ENCODE results near the gene FRG1.
"Not testable (repeated sequence)": the region's sequence is repeated elsewhere in the genome, so short reads cannot be mapped to it uniquely, and the experiment has no call there.

Gene FRG1

DNA sequence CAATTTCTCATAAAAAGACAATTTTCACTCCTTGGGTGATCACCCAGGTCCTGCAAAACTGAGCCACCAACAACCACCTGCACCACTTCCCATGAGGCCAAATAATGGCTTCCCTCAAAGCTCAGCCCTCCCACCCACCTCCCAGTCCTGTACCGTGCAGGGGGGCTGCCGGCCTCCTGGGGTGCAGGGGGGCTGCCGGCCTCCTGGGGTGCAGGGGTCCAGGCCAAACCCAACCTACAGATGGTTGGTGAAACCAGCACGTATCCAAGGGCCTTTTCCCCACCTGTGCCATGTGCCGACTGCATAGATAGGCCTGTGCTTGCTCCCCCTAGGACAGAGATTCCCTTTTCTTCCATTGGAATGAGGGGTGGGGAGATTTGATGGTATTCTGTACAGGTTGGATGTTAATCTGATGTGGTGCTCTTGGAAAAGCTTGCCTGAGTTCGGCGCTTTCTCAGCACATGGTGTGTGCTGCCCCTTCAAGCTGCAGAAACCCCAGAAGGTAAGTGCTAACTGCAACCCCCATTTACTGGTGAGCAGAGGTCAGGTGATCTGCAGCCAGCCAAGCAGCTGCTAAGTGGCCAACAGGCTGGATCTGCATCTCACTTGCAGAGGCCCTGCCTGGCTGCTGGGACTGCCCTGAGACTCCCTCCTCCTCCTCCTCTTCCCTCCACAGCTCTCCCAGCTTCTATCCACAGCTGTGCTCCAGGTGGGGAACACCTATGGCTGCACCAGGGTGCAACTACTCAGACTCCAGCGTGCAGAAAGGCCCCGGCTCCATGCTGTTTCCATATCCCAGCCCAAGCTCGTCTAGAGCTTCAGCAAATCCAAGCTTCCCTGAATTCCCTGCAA lies 38.8 kb downstream of the FRG1 start:
- no peak overlapping the region for H3K4me3 ChIP-seq (ENCODE audit: low read depth, low read length)
- ChIA-PET POLR2A (no interaction called here), CTCF (no interaction called here)
- no peak for TF ChIP-seq CTCF (IDR thresholded peaks at IDR 0.05; ENCODE audit: insufficient read depth, low read length, missing control alignments)
- no peak for DNase-seq (ENCODE audit: low read depth, low spot score)

DNA sequence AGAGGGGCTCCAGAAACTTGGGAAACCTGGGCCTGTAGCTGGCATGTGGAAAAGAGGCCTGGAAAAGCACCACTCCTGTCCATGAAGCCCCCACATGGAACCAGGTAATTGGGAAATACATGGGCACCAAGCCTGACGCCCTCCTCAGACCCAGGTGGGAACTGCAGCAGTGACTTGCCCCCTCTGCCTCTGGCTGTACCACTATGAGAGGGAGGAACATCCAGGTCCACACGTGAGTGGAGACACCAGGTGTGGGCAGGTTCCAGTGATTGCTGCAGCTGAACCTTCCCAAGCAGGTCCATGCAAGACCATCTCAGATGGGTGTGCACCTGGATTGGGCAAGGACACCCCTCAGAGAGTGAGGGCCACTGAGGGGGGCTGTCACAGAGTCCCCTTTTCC lies 39.6 kb downstream of the FRG1 start:
- H3K4me3 ChIP-seq (ENCODE audit: low read depth, low read length); POLR2A ChIA-PET; CTCF ChIA-PET; DNase-seq (ENCODE audit: low read depth, low spot score): not testable (repeated sequence)

GRCh38 chr4:189981970-189982369 lies 41.3 kb downstream of the FRG1 start:
- TF ChIP-seq CTCF (IDR thresholded peaks at IDR 0.05; ENCODE audit: insufficient read depth, low read length, missing control alignments): no peak
- no peak for DNase-seq (ENCODE audit: low read depth, low spot score)
- POLR2A ChIA-PET: no interaction called here
- CTCF ChIA-PET: no interaction called here
- no peak overlapping the region for H3K4me3 ChIP-seq (ENCODE audit: low read depth, low read length)

- H3K4me3 ChIP-seq (ENCODE audit: low read depth, low read length); DNase-seq (ENCODE audit: low read depth, low spot score); CTCF ChIA-PET; POLR2A ChIA-PET: not testable (repeated sequence)
These were observed 43.3 kb downstream of the FRG1 start for GRCh38 chr4:189983916-189984526.

- DNase-seq (ENCODE audit: low read depth, low spot score); CTCF ChIA-PET; POLR2A ChIA-PET; H3K4me3 ChIP-seq (ENCODE audit: low read depth, low read length): not testable (repeated sequence)
These were observed 44.0 kb downstream of the FRG1 start for GRCh38 chr4:189984661-189985060.

GRCh38 chr4:189985651-189986243 lies 45.1 kb downstream of the FRG1 start:
- CTCF ChIA-PET, POLR2A ChIA-PET: not testable (repeated sequence)

DNA sequence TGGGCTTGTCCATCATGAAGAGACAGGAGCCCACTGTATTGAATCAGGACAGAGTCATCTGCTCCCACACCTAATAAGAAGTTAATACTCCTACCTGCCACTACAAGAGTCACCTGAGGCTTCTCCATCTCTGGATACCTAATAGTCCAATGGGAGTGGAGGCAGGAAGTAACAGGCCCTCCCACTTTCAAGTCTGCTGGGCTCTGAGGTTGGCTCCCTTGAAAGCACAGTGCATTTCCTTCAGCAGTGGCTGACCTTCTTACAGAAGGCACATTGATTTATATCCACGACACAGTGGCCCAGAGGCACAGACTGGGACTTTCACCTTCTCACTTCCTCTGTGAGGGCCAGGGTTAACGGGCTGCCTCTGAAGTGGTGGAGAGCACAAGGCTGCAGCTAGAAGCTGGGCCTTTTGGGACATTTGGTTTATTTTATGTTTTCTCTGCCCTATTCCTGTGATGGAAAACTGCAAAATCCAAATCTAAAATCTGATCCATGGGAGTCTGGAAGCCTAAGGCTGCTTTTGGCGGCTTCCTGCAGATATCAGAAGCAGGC lies 48.3 kb downstream of the FRG1 start:
- CTCF ChIA-PET: no interaction called here
- no peak for TF ChIP-seq CTCF (IDR thresholded peaks at IDR 0.05; ENCODE audit: insufficient read depth, low read length, missing control alignments)
- DNase-seq (ENCODE audit: low read depth, low spot score): no peak
- H3K4me3 ChIP-seq (ENCODE audit: low read depth, low read length): no peak overlapping the region
- POLR2A ChIA-PET: no interaction called here

More at GRCh38 chr4:189985651-189986243, 45.1 kb downstream of the FRG1 start:
- DNase-seq (ENCODE audit: low read depth, low spot score); H3K4me3 ChIP-seq (ENCODE audit: low read depth, low read length): not testable (repeated sequence)

DNA sequence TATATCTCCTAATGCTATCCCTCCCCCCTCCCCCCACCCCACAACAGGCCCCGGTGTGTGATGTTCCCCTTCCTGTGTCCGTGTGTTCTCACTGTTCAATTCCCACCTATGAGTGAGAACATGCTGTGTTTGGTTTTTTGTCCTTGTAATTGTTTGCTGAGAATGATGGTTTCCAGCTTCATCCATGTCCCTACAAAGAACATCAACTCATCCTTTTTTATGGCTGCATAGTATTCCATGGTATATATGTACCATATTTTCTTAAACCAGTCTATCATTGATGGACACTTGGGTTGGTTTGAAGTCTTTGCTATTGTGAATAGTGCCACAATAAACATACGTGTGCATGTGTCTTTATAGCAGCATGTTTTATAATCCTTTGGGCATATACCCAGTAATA lies 49.3 kb downstream of the FRG1 start:
- DNase-seq (ENCODE audit: low read depth, low spot score); CTCF ChIA-PET: not testable (repeated sequence)

More for the DNA sequence above, 49.3 kb downstream of the FRG1 start:
- H3K4me3 ChIP-seq (ENCODE audit: low read depth, low read length); POLR2A ChIA-PET: not testable (repeated sequence)
